OCI-LY7 (cell line): ENCODE results near the gene SNHG17.
"Not testable (repeated sequence)": the region's sequence is repeated elsewhere in the genome, so short reads cannot be mapped to it uniquely, and the experiment has no call there.

Source experiments
- EZH2phosphoT487 ChIP-seq: fragments of 200-600 bp; sonication (generic); IDR thresholded peaks from 2 replicates; pipeline ENCODE4 v1.6.1; 2018; ENCODE audit warnings: low read depth, borderline replicate concordance, mild to moderate bottlenecking, mixed run types, antibody characterized with exemption, low read length, moderate library complexity, mixed read lengths
- TF ChIP-seq, protein P1 (sequence below): fragments of 200-600 bp; sonication (generic); conservative IDR thresholded peaks from 2 replicates; pipeline ENCODE4 v1.5.1; 2014; ENCODE audit warnings: mild to moderate bottlenecking, antibody characterized with exemption, low read length, moderate library complexity, mixed read lengths

DNA sequence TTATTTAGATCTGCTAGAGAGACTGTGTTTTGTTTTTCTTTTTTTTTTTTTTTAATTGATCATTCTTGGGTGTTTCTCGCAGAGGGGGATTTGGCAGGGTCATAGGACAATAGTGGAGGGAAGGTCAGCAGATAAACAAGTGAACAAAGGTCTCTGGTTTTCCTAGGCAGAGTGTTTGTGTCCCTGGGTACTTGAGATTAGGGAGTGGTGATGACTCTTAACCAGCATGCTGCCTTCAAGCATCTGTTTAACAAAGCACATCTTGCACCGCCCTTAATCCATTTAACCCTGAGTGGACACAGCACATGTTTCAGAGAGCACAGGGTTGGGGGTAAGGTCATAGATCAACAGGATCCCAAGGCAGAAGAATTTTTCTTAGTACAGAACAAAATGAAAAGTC is 25.5 kb upstream of the SNHG17 start:
- TF ChIP-seq, protein P1, sequence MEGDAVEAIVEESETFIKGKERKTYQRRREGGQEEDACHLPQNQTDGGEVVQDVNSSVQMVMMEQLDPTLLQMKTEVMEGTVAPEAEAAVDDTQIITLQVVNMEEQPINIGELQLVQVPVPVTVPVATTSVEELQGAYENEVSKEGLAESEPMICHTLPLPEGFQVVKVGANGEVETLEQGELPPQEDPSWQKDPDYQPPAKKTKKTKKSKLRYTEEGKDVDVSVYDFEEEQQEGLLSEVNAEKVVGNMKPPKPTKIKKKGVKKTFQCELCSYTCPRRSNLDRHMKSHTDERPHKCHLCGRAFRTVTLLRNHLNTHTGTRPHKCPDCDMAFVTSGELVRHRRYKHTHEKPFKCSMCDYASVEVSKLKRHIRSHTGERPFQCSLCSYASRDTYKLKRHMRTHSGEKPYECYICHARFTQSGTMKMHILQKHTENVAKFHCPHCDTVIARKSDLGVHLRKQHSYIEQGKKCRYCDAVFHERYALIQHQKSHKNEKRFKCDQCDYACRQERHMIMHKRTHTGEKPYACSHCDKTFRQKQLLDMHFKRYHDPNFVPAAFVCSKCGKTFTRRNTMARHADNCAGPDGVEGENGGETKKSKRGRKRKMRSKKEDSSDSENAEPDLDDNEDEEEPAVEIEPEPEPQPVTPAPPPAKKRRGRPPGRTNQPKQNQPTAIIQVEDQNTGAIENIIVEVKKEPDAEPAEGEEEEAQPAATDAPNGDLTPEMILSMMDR = not testable (repeated sequence)
- TF ChIP-seq EZH2phosphoT487 = not testable (repeated sequence)
